Fibroblast of lung (primary cell): ENCODE data around the gene CDK2.

Experiments used
- CTCF ChIP-seq, 2 donors: IDR thresholded peaks in 1 of 2; conservative IDR thresholded peaks in 1 of 2; 1 replicate in 1 of 2; 2 replicates in 1 of 2; pipeline ENCODE4 v1.5.1; 2011 to 2012; ENCODE audit warnings: low read length in 2 of 2, control low read depth in 1 of 2, inconsistent platforms in 1 of 2, low read depth in 1 of 2, mild to moderate bottlenecking in 1 of 2
- EZH2 ChIP-seq: IDR thresholded peaks from 2 replicates; pipeline ENCODE4 v1.5.1; 2012; ENCODE audit warnings: low read length, control low read depth, mild to moderate bottlenecking; ENCODE audit errors: missing control alignments

- TF ChIP-seq EZH2 (no peak), CTCF (conservative IDR thresholded peaks at IDR 0.05 in 1 of 2, IDR thresholded peaks at IDR 0.05 in 1 of 2; ENCODE audit: low read depth in 1 of 2, low read length in 2 of 2) (no peak)
Measured at GRCh38 chr12:55984861-55985260, 18.2 kb downstream of the CDK2 start.
